H1 (cell line): ENCODE data around the gene ZNF346. TPM values are rescaled to one million over a fixed set of nuclear protein-coding genes. Genes with fewer than 3 reads are reported as not detected.

Experiments used
- CTCF ChIA-PET: fragments of 300-600 bp; sonication (Branson Sonifier 250); formaldehyde crosslinking; loops from one replicate; lab custom pipeline; 2021; ENCODE audit not compliant: partially characterized antibody; lab: Charles Lee
- POLR2A ChIA-PET: fragments of 300-600 bp; sonication (Branson Sonifier 250); formaldehyde crosslinking; loops from one replicate; lab custom pipeline; 2021; ENCODE audit warnings: inconsistent platforms; ENCODE audit not compliant: partially characterized antibody; lab: Charles Lee
- DNase-seq, 2 experiments: peaks; one replicate each; pipeline versions ENCODE4 v3.0.0 to v3.0.0-alpha.2; 2010 to 2022; ENCODE audit warnings: low spot score in 2 of 2, low read depth in 1 of 2, mixed read lengths in 1 of 2
- FAIRE-seq: peaks from 2 replicates; lab custom pipeline; 2011; peaks lifted over from hg19 to GRCh38; lab: Jason Lieb, UNC
- H2AFZ ChIP-seq: 2 replicates; pipeline ENCODE4 v1.8.1; 2012; ENCODE audit warnings: low read length, inconsistent platforms
- H2AK5ac ChIP-seq: 2 replicates; pipeline ENCODE4 v1.6.1; 2013; ENCODE audit warnings: low read depth, low read length
- H2BK120ac ChIP-seq: replicated peaks from 2 replicates; pipeline ENCODE3; 2013; ENCODE audit warnings: low read depth, low read length, inconsistent platforms
- H2BK12ac ChIP-seq: 2 replicates; pipeline ENCODE4 v1.6.1; 2013; ENCODE audit warnings: low read depth, low read length
- H2BK15ac ChIP-seq: 2 replicates; pipeline ENCODE4 v1.6.1; 2013; ENCODE audit warnings: low read length
- H2BK20ac ChIP-seq: 2 replicates; pipeline ENCODE4 v1.6.1; 2013; ENCODE audit warnings: low read length
- H2BK5ac ChIP-seq: 2 replicates; pipeline ENCODE4 v1.6.1; 2013; ENCODE audit warnings: low read depth, low read length
- H3K14ac ChIP-seq: 2 replicates; pipeline ENCODE4 v1.6.1; 2013; ENCODE audit warnings: inconsistent platforms; ENCODE audit not compliant: insufficient read length
- H3K18ac ChIP-seq: 2 replicates; pipeline ENCODE4 v1.6.1; 2013; ENCODE audit warnings: low read length; ENCODE audit errors: extremely low read depth
- H3K23ac ChIP-seq: 2 replicates; pipeline ENCODE4 v1.6.1; 2013; ENCODE audit warnings: inconsistent platforms; ENCODE audit not compliant: insufficient read length
- H3K23me2 ChIP-seq: 2 replicates; pipeline ENCODE4 v1.6.1; 2013; ENCODE audit warnings: low read depth, low read length
- H3K27ac ChIP-seq: 2 replicates; pipeline ENCODE4 v1.6.1; 2011; ENCODE audit warnings: low read depth, low read length, inconsistent platforms
- H3K27me3 ChIP-seq, 4 experiments: replicated peaks in 1 of 4; 1 replicate in 1 of 4; 2 replicates in 3 of 4; pipeline versions ENCODE4 v1.6.1 to v1.8.1; 2011 to 2013; ENCODE audit warnings: low read length in 3 of 4, mild to moderate bottlenecking in 3 of 4, inconsistent platforms in 2 of 4, mixed read lengths in 2 of 4, moderate library complexity in 1 of 4; ENCODE audit not compliant: control insufficient read depth in 3 of 4, insufficient read depth in 3 of 4; ENCODE audit errors: extremely low read depth in 1 of 4
- H3K36me3 ChIP-seq, 4 experiments: 2 replicates each; pipeline versions ENCODE4 v1.6.1 to v1.8.1; 2011 to 2013; ENCODE audit warnings: mild to moderate bottlenecking in 4 of 4, low read length in 3 of 4, moderate library complexity in 2 of 4, control low read depth in 1 of 4, inconsistent platforms in 1 of 4; ENCODE audit not compliant: insufficient read depth in 4 of 4, control insufficient read depth in 2 of 4
- H3K4ac ChIP-seq: replicated peaks from 2 replicates; pipeline ENCODE3; 2013; ENCODE audit warnings: low read length, low read depth, mixed read lengths, inconsistent platforms; ENCODE audit not compliant: insufficient read length
- H3K4me1 ChIP-seq, 4 experiments: replicated peaks in 1 of 4; 1 replicate in 1 of 4; 2 replicates in 3 of 4; pipeline versions ENCODE4 v1.6.1 to v1.8.1; 2011 to 2013; ENCODE audit warnings: low read length in 3 of 4, inconsistent platforms in 2 of 4, mixed read lengths in 1 of 4; ENCODE audit not compliant: insufficient read depth in 4 of 4, control insufficient read depth in 3 of 4
- H3K4me2 ChIP-seq, 2 experiments: 2 replicates each; pipeline versions ENCODE4 v1.6.1 to v1.8.1; 2011 to 2013; ENCODE audit warnings: low read depth in 2 of 2, low read length in 2 of 2, control low read depth in 1 of 2, inconsistent platforms in 1 of 2, mild to moderate bottlenecking in 1 of 2; ENCODE audit not compliant: insufficient read depth in 1 of 2
- H3K4me3 ChIP-seq, 4 experiments: fragments of 200-600, 300-600 bp in 1 of 4; sonication (generic), shearing (Covaris generic), sonication (Bioruptor Twin) in 1 of 4; 2 replicates each; pipeline versions ENCODE4 v1.5.1 to v1.8.1; 2011 to 2016; ENCODE audit warnings: low read length in 4 of 4, low read depth in 3 of 4, control low read depth in 2 of 4, inconsistent platforms in 2 of 4, mild to moderate bottlenecking in 2 of 4, mixed read lengths in 1 of 4, moderate library complexity in 1 of 4; ENCODE audit not compliant: insufficient read depth in 2 of 4; ENCODE audit errors: extremely low read depth in 1 of 4
- H3K56ac ChIP-seq: replicated peaks from 2 replicates; pipeline ENCODE3; 2013; ENCODE audit warnings: low read depth, mild to moderate bottlenecking, mixed read lengths, low read length, inconsistent platforms; ENCODE audit not compliant: insufficient read length
- H3K79me1 ChIP-seq: 2 replicates; pipeline ENCODE4 v1.6.1; 2013; ENCODE audit warnings: low read depth, low read length, control low read depth
- H3K79me2 ChIP-seq, 2 experiments: 2 replicates each; pipeline versions ENCODE4 v1.6.1 to v1.8.1; 2012 to 2013; ENCODE audit warnings: low read length in 2 of 2, mild to moderate bottlenecking in 2 of 2, inconsistent platforms in 1 of 2; ENCODE audit not compliant: insufficient read depth in 2 of 2, control insufficient read depth in 1 of 2
- H3K9ac ChIP-seq, 4 experiments: replicated peaks in 1 of 4; 1 replicate in 1 of 4; 2 replicates in 3 of 4; pipeline versions ENCODE4 v1.6.1 to v1.8.1; 2011 to 2013; ENCODE audit warnings: low read depth in 3 of 4, low read length in 3 of 4, control low read depth in 2 of 4, mild to moderate bottlenecking in 2 of 4, moderate library complexity in 2 of 4, inconsistent platforms in 1 of 4; ENCODE audit errors: extremely low read depth in 1 of 4
- H3K9me3 ChIP-seq, 2 experiments: 2 replicates each; pipeline versions ENCODE4 v1.6.1 to v1.8.1; 2012 to 2013; ENCODE audit warnings: mild to moderate bottlenecking in 2 of 2, moderate library complexity in 2 of 2, control low read depth in 1 of 2, inconsistent platforms in 1 of 2, low read depth in 1 of 2, low read length in 1 of 2, mixed read lengths in 1 of 2; ENCODE audit not compliant: insufficient read depth in 2 of 2
- H4K20me1 ChIP-seq, 2 experiments: replicated peaks in 1 of 2; 2 replicates each; pipeline versions ENCODE3 to v1.8.1; 2011 to 2013; ENCODE audit warnings: inconsistent platforms in 2 of 2, low read length in 2 of 2, mild to moderate bottlenecking in 1 of 2; ENCODE audit not compliant: insufficient read depth in 2 of 2, control insufficient read depth in 1 of 2
- H4K5ac ChIP-seq: 2 replicates; pipeline ENCODE4 v1.6.1; 2013; ENCODE audit warnings: low read length, low read depth, mixed read lengths, inconsistent platforms; ENCODE audit not compliant: insufficient read length
- H4K8ac ChIP-seq: 2 replicates; pipeline ENCODE4 v1.8.0; 2013; ENCODE audit warnings: mild to moderate bottlenecking, moderate library complexity, low read length, inconsistent platforms; ENCODE audit not compliant: insufficient read depth; ENCODE audit errors: extremely low read depth
- H4K91ac ChIP-seq: replicated peaks from 2 replicates; pipeline ENCODE3; 2013; ENCODE audit warnings: low read length, mixed read lengths, inconsistent platforms; ENCODE audit not compliant: insufficient read length
- ASH2L ChIP-seq: fragments of 200-600, 300-600 bp; sonication (generic); IDR thresholded peaks from one replicate; pipeline ENCODE4 v1.7.1; 2017; ENCODE audit warnings: low read length
- ATF3 ChIP-seq: IDR thresholded peaks from 2 replicates; pipeline ENCODE4 v1.6.1; 2011; ENCODE audit warnings: low read depth, mild to moderate bottlenecking, low read length; ENCODE audit not compliant: insufficient read depth
- BRCA1 ChIP-seq: IDR thresholded peaks from 2 replicates; pipeline ENCODE4 v1.6.1; 2012; ENCODE audit warnings: low read depth, low read length, improper control_type of control experiment
- CREB1 ChIP-seq: IDR thresholded peaks from 2 replicates; pipeline ENCODE4 v1.6.1; 2012; ENCODE audit warnings: inconsistent platforms
- FOSL1 ChIP-seq: IDR thresholded peaks from 2 replicates; pipeline ENCODE4 v1.6.1; 2011; ENCODE audit warnings: mild to moderate bottlenecking, low read depth, low read length, moderate library complexity; ENCODE audit not compliant: insufficient read depth
- KDM5A ChIP-seq: fragments of 200-600 bp; IDR thresholded peaks from 2 replicates; pipeline ENCODE4 v1.7.1; 2012; ENCODE audit warnings: mild to moderate bottlenecking, low read length, inconsistent platforms, mixed read lengths
- SIRT6 ChIP-seq: IDR thresholded peaks from one replicate; pipeline ENCODE4 v1.7.1; 2012; ENCODE audit warnings: low read length, inconsistent platforms
- SIX5 ChIP-seq: IDR thresholded peaks from 2 replicates; pipeline ENCODE4 v1.6.1; 2011; ENCODE audit warnings: mild to moderate bottlenecking, low read depth, low read length
- SP4 ChIP-seq: IDR thresholded peaks from 2 replicates; pipeline ENCODE4 v1.6.1; 2012; ENCODE audit warnings: low read length, inconsistent platforms
- TBP ChIP-seq: IDR thresholded peaks from 2 replicates; pipeline ENCODE4 v1.6.1; 2011; ENCODE audit warnings: low read depth, low read length, improper control_type of control experiment
- TCF12 ChIP-seq: IDR thresholded peaks from 2 replicates; pipeline ENCODE4 v1.6.1; 2011; ENCODE audit warnings: low read depth, mild to moderate bottlenecking, low read length
- USF2 ChIP-seq: IDR thresholded peaks from 2 replicates; pipeline ENCODE4 v1.6.1; 2011; ENCODE audit warnings: low read length, improper control_type of control experiment
- WGBS, 2 experiments: shearing (Covaris generic) in 1 of 2; methylation state at CpG; one replicate each; pipeline versions ENCODE4 v1.1.6 to v1.1.7; 2013 to 2015; ENCODE audit warnings: low lambda C conversion rate in 2 of 2, mixed read lengths in 2 of 2, inconsistent platforms in 1 of 2, low coverage in 1 of 2, missing lambda C conversion rate in 1 of 2; ENCODE audit not compliant: insufficient replicate concordance in 2 of 2, insufficient coverage in 1 of 2, insufficient read length in 1 of 2; ENCODE audit errors: extremely low coverage in 1 of 2, missing lambda C conversion rate in 1 of 2; 5-methylcytosine and 5-hydroxymethylcytosine counted together
- polyA plus RNA-seq, 7 experiments: library from polyadenylated mRNA; depleted of rRNA in 3 of 7; stranded (reverse) in 5 of 7; unstranded in 2 of 7; fragments of >200 nt in 5 of 7; fragments of 200-250 nt in 2 of 7; gene quantifications; 1 replicate in 5 of 7; 2 replicates in 1 of 7; 4 replicates in 1 of 7; pipeline versions ENCODE4 v1.2.1 to v1.2.3, GENCODE V29; 2011 to 2013; ENCODE audit warnings: missing spikeins in 2 of 7, mixed read lengths in 2 of 7
- total RNA-seq: library from RNA; stranded (reverse); fragmentation: NEBNext Ultra II Directional; extraction: Animal tissue kit (Norgen Biotek cat#: 25700); gene quantifications from 2 replicates; pipeline ENCODE4 v1.2.1, GENCODE V29; 2021

The ZNF346 gene
- total and polyA plus RNA-seq, 2 of the 8 experiments (the other 6 are each of a cell fraction or from before 2014, with no cell fraction given): 19.9 to 20.8 TPM

- H3K14ac ChIP-seq: no peak overlapping the region
- POLR2A ChIA-PET: interaction anchor here (1.3 kb wide), 1 partner anchor 52 kb away, joined by 4 read pairs; no protein-coding TSS in a partner anchor
- no peak overlapping the region for H4K5ac ChIP-seq
- H2BK12ac ChIP-seq: no peak overlapping the region
- H3K4ac ChIP-seq: no peak overlapping the region
- H2BK120ac ChIP-seq: no peak overlapping the region
- no peak overlapping the region for H4K91ac ChIP-seq
- no peak overlapping the region for H2AFZ ChIP-seq
- H2BK20ac ChIP-seq: no peak overlapping the region
- H3K79me1 ChIP-seq: peaks cover 14% of the 10 kb centered on the region
- no peak overlapping the region for H3K4me3 ChIP-seq
- H3K9ac ChIP-seq: no peak overlapping the region
- no peaks in the 10 kb centered on the region; a peak in 1 of 7 replicates for H3K27me3 ChIP-seq
- H3K27ac ChIP-seq: no peak overlapping the region
- peaks cover 0 to 7% of the 10 kb centered on the region in 2 experiments; a peak in 1 of 4 replicates for H3K79me2 ChIP-seq
- FAIRE-seq (no peak), DNase-seq (no peak)
- WGBS, 2 experiments: 95% methylated on average over 40 of the region's 40 CpGs; no CpG with 5 or more reads in 1 of the 2 experiments
- no peak overlapping the region for H4K8ac ChIP-seq
- peaks cover 0 to 5% (median under 1%) of the 10 kb centered on the region in 4 experiments; a peak in 3 of 7 replicates for H3K4me1 ChIP-seq
- H3K23ac ChIP-seq: no peak overlapping the region
- no peak overlapping the region for H3K4me2 ChIP-seq
- H2AK5ac ChIP-seq: no peak overlapping the region
- no peak overlapping the region for H2BK15ac ChIP-seq
- no peak overlapping the region for H2BK5ac ChIP-seq
- H3K56ac ChIP-seq: no peak overlapping the region
- H4K20me1 ChIP-seq: peaks cover 3 to 12% of the 10 kb centered on the region in 2 experiments
- H3K18ac ChIP-seq: no peak overlapping the region
- H3K36me3 ChIP-seq: peaks cover 18 to 35% (median 26%) of the 10 kb centered on the region in 4 experiments; a peak in 7 of 8 replicates
- H3K9me3 ChIP-seq: no peaks in the 10 kb centered on the region
- 0 out of 2 replicates have a peak, but pooled peaks cover 2% of the 10 kb centered on the region for H3K23me2 ChIP-seq
- CTCF ChIA-PET: interaction anchor here (1.0 to 11.9 kb wide), 7 partner anchors 9 to 468 kb away, joined by 3 to 161 read pairs (median 3); no protein-coding TSS in a partner anchor
- TF ChIP-seq TCF12 (no peak), USF2 (no peak), ASH2L (no peak), TBP (no peak), FOSL1 (no peak), KDM5A (no peak), SP4 (no peak), SIX5 (no peak), SIRT6 (no peak), BRCA1 (no peak), CREB1 (no peak), ATF3 (no peak)
Measured at GRCh38 chr5:177093082-177093712, 70.7 kb downstream of the ZNF346 start.
